ENCODE data around the gene NUP210L. TPM values are rescaled to one million over a fixed set of nuclear protein-coding genes. Genes with fewer than 3 reads are reported as not detected.

The NUP210L gene
- total and polyA plus RNA-seq, 9 of the 15 experiments (the other 6 are each of a cell fraction or from before 2014, with no cell fraction given) = 0.01 to 0.04 TPM; not detected in 7

DNA sequence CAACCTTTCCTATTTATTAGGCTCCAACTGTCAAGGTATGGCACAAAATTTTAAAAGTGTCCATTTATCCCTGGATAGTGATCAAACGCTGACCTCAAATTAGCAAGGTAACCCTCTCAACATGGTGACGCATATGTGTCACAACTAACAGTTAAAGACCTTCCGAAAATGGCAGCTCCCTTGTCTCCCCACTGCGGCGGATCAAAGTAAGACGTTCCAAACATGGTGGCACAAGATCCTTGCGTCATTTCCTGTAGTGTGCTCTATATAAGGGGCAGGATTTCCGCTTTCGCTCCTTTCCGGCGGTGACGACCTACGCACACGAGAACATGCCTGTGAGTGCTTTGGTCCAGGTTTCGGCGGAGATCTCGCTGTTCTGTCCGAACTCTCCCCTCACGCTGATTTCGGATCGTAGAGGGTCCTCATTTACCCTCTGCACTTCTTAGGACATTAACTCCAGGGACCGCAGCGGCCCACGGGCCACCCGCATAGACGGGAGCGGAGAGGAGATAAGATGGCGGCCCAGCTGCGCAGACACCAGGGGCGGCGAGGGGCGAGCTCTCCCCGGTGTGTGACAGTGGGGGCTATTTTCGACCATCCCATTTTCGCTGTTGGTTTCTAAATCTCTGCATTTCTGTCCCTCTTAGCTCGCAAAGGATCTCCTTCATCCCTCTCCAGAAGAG lies 164.3 kb downstream of the NUP210L start, which contains the start of gene RPS27 (continued):
- TF ChIP-seq ZNF143 (CRISPR knock-in tag; IDR thresholded peaks at IDR 0.05) (no peak; the same call in 1 of the 2 replicates), U2AF1 (optimal IDR thresholded peaks at IDR 0.05; ENCODE audit: low read depth, low read length) (no peak), NR2C2 (CRISPR knock-in tag; IDR thresholded peaks at IDR 0.05) (peak; percentile 73), NR2C2 (tag; IDR thresholded peaks at IDR 0.05) (peak; percentile 86), RBM39 (optimal IDR thresholded peaks at IDR 0.05; ENCODE audit: low read depth, low read length) (peak; percentile 97), MTA1 (IDR thresholded peaks at IDR 0.05; ENCODE audit: borderline replicate concordance) (no peak), TARDBP (IDR thresholded peaks at IDR 0.05) (0 out of 2 replicates have a peak, but pooled peaks have one; percentile 63), EGR1 (conservative IDR thresholded peaks at IDR 0.05) (no peak), PTRF (tag; IDR thresholded peaks at IDR 0.05) (no peak), NR2C1 (IDR thresholded peaks at IDR 0.05) (peak; percentile 85), NR2C1 (tag; IDR thresholded peaks at IDR 0.05) (peak; percentile 87), ZNF717 (CRISPR knock-in tag; IDR thresholded peaks at IDR 0.05) (no peak), ZNF707 (CRISPR knock-in tag; conservative IDR thresholded peaks at IDR 0.05) (peak; percentile 51; the same call in 1 of the 2 replicates), ILK (tag; IDR thresholded peaks at IDR 0.05; ENCODE audit: borderline replicate concordance, low read depth) (no peak), PML (IDR thresholded peaks at IDR 0.05; ENCODE audit: low read length) (peak; percentile 98), SAFB2 (IDR thresholded peaks at IDR 0.05; ENCODE audit: borderline replicate concordance, low read depth, low read length, severe bottlenecking) (no peak), ZNF589 (CRISPR knock-in tag; IDR thresholded peaks at IDR 0.05; ENCODE audit: low read depth) (peak; percentile 48; the same call in 1 of the 2 replicates), ZNF24 (IDR thresholded peaks at IDR 0.05) (no peak)
- TF ChIP-seq, protein P1, sequence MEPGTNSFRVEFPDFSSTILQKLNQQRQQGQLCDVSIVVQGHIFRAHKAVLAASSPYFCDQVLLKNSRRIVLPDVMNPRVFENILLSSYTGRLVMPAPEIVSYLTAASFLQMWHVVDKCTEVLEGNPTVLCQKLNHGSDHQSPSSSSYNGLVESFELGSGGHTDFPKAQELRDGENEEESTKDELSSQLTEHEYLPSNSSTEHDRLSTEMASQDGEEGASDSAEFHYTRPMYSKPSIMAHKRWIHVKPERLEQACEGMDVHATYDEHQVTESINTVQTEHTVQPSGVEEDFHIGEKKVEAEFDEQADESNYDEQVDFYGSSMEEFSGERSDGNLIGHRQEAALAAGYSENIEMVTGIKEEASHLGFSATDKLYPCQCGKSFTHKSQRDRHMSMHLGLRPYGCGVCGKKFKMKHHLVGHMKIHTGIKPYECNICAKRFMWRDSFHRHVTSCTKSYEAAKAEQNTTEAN (CRISPR knock-in tag; IDR thresholded peaks at IDR 0.05) = 0 out of 2 replicates have a peak, but pooled peaks have one; percentile 31
- TF ChIP-seq, protein P2, sequence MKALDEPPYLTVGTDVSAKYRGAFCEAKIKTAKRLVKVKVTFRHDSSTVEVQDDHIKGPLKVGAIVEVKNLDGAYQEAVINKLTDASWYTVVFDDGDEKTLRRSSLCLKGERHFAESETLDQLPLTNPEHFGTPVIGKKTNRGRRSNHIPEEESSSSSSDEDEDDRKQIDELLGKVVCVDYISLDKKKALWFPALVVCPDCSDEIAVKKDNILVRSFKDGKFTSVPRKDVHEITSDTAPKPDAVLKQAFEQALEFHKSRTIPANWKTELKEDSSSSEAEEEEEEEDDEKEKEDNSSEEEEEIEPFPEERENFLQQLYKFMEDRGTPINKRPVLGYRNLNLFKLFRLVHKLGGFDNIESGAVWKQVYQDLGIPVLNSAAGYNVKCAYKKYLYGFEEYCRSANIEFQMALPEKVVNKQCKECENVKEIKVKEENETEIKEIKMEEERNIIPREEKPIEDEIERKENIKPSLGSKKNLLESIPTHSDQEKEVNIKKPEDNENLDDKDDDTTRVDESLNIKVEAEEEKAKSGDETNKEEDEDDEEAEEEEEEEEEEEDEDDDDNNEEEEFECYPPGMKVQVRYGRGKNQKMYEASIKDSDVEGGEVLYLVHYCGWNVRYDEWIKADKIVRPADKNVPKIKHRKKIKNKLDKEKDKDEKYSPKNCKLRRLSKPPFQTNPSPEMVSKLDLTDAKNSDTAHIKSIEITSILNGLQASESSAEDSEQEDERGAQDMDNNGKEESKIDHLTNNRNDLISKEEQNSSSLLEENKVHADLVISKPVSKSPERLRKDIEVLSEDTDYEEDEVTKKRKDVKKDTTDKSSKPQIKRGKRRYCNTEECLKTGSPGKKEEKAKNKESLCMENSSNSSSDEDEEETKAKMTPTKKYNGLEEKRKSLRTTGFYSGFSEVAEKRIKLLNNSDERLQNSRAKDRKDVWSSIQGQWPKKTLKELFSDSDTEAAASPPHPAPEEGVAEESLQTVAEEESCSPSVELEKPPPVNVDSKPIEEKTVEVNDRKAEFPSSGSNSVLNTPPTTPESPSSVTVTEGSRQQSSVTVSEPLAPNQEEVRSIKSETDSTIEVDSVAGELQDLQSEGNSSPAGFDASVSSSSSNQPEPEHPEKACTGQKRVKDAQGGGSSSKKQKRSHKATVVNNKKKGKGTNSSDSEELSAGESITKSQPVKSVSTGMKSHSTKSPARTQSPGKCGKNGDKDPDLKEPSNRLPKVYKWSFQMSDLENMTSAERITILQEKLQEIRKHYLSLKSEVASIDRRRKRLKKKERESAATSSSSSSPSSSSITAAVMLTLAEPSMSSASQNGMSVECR (CRISPR knock-in tag; IDR thresholded peaks at IDR 0.05) = peak; percentile 98
- TF ChIP-seq, protein P3, sequence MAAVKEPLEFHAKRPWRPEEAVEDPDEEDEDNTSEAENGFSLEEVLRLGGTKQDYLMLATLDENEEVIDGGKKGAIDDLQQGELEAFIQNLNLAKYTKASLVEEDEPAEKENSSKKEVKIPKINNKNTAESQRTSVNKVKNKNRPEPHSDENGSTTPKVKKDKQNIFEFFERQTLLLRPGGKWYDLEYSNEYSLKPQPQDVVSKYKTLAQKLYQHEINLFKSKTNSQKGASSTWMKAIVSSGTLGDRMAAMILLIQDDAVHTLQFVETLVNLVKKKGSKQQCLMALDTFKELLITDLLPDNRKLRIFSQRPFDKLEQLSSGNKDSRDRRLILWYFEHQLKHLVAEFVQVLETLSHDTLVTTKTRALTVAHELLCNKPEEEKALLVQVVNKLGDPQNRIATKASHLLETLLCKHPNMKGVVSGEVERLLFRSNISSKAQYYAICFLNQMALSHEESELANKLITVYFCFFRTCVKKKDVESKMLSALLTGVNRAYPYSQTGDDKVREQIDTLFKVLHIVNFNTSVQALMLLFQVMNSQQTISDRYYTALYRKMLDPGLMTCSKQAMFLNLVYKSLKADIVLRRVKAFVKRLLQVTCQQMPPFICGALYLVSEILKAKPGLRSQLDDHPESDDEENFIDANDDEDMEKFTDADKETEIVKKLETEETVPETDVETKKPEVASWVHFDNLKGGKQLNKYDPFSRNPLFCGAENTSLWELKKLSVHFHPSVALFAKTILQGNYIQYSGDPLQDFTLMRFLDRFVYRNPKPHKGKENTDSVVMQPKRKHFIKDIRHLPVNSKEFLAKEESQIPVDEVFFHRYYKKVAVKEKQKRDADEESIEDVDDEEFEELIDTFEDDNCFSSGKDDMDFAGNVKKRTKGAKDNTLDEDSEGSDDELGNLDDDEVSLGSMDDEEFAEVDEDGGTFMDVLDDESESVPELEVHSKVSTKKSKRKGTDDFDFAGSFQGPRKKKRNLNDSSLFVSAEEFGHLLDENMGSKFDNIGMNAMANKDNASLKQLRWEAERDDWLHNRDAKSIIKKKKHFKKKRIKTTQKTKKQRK (IDR thresholded peaks at IDR 0.05; ENCODE audit: borderline replicate concordance, low read depth, low read length) = no peak

Data from K562 (cell line).